K562 (cell line): ENCODE data around the gene CSF2. TPM values are rescaled to one million over a fixed set of nuclear protein-coding genes. Genes with fewer than 3 reads are reported as not detected.

Experiments
- ATAC-seq: fragments of 200-7000 bp; cut with Tn5 transposase; 3 replicates; pipeline ENCODE4 v1.9.1; 2020; ENCODE audit warnings: moderate library complexity
- BruUV-seq: library from RNA; stranded (reverse); fragments of 400-500 nt; replicated peaks from 2 replicates; lab custom pipeline; 2021; lab: Mats Ljungman, UMichigan
- CTCF ChIA-PET: fragments of 300-600 bp; formaldehyde crosslinking; extraction: SDS; loops from one replicate; lab custom pipeline; 2021; ENCODE audit warnings: low intra/inter-chr PET ratio; lab: Yijun Ruan, JAX
- POLR2A ChIA-PET: fragments of 300-600, 350-650 bp; sonication (Branson Sonifier 250); formaldehyde crosslinking; extraction: SDS; loops from one replicate; lab custom pipeline; 2021; ENCODE audit warnings: antibody characterized with exemption, inconsistent platforms; lab: Yijun Ruan, JAX
- DNase-seq, 4 experiments: peaks; one replicate each; pipeline versions ENCODE4 v3.0.0 to v3.0.0-alpha.2; 2011 to 2018; ENCODE audit warnings: low spot score in 3 of 4, mixed read lengths in 3 of 4; ENCODE audit errors: extremely low read depth in 1 of 4
- FAIRE-seq: peaks from 2 replicates; lab custom pipeline; 2011; peaks lifted over from hg19 to GRCh38; lab: Jason Lieb, UNC
- H2AFZ ChIP-seq: 2 replicates; pipeline ENCODE4 v1.6.0; 2011; ENCODE audit warnings: low read depth, low read length, control low read depth, inconsistent platforms
- H3K27ac ChIP-seq: fragments of 200-600 bp; 3 replicates; pipeline ENCODE4 v1.8.0; 2011; ENCODE audit warnings: low read depth, mild to moderate bottlenecking, control low read depth, inconsistent platforms, low read length, moderate library complexity, mixed read lengths; ENCODE audit errors: extremely low read depth
- H3K27me3 ChIP-seq, 2 experiments: fragments of 300-600 bp in 1 of 2; 2 replicates in 1 of 2; 3 replicates in 1 of 2; pipeline versions ENCODE4 v1.6.0 to v1.8.0; 2011; ENCODE audit warnings: inconsistent platforms in 2 of 2, low read length in 2 of 2, mild to moderate bottlenecking in 1 of 2, mixed read lengths in 1 of 2, moderate library complexity in 1 of 2; ENCODE audit not compliant: control insufficient read depth in 2 of 2, insufficient read depth in 2 of 2
- H3K36me3 ChIP-seq: fragments of 300-600 bp; 3 replicates; pipeline ENCODE4 v1.8.0; 2011; ENCODE audit warnings: mild to moderate bottlenecking, low read length, inconsistent platforms; ENCODE audit not compliant: control insufficient read depth, insufficient read depth
- H3K4me1 ChIP-seq, 2 experiments: fragments of 200-600 bp in 1 of 2; replicated peaks in 1 of 2; 2 replicates in 1 of 2; 3 replicates in 1 of 2; pipeline versions ENCODE4 v1.5.1 to v1.8.0; 2011; ENCODE audit warnings: inconsistent platforms in 2 of 2, low read length in 2 of 2, mild to moderate bottlenecking in 1 of 2, mixed read lengths in 1 of 2, moderate library complexity in 1 of 2; ENCODE audit not compliant: control insufficient read depth in 2 of 2, insufficient read depth in 2 of 2
- H3K4me2 ChIP-seq: 2 replicates; pipeline ENCODE4 v1.6.1; 2011; ENCODE audit warnings: low read length, control low read depth, inconsistent platforms, mixed read lengths; ENCODE audit not compliant: insufficient read depth
- H3K4me3 ChIP-seq: fragments of 200-600 bp; sonication (generic), shearing (Covaris generic); 2 replicates; pipeline ENCODE4 v1.5.1; 2016; ENCODE audit warnings: control low read depth, inconsistent platforms
- H3K79me2 ChIP-seq: fragments of 200-600 bp; 3 replicates; pipeline ENCODE4 v1.8.0; 2011; ENCODE audit warnings: low read length, inconsistent platforms; ENCODE audit not compliant: control insufficient read depth, insufficient read depth
- H3K9ac ChIP-seq, 2 experiments: 2 replicates each; pipeline versions ENCODE4 v1.6.0 to v1.6.1; 2011; ENCODE audit warnings: low read depth in 2 of 2, low read length in 2 of 2, control low read depth in 1 of 2, inconsistent platforms in 1 of 2, mild to moderate bottlenecking in 1 of 2, mixed read lengths in 1 of 2; ENCODE audit not compliant: insufficient read depth in 1 of 2
- H3K9me1 ChIP-seq: one replicate; pipeline ENCODE4 v1.6.0; 2011; ENCODE audit warnings: inconsistent platforms, mild to moderate bottlenecking, low read length, moderate library complexity; ENCODE audit not compliant: control insufficient read depth, insufficient read depth
- H3K9me3 ChIP-seq: replicated peaks from 2 replicates; pipeline ENCODE4 v1.5.1; 2011; ENCODE audit warnings: low read depth, low read length, inconsistent platforms; ENCODE audit not compliant: control insufficient read depth, insufficient read depth
- H4K20me1 ChIP-seq: replicated peaks from 2 replicates; pipeline ENCODE4 v1.6.1; 2011; ENCODE audit warnings: low read length, inconsistent platforms, mixed read lengths; ENCODE audit not compliant: control insufficient read depth, insufficient read depth
- LARP7 ChIP-seq: fragments of 450-650 bp; IDR thresholded peaks from 2 replicates; pipeline ENCODE4 v1.6.1; 2016
- ZNF24 ChIP-seq: fragments of 450-650 bp; IDR thresholded peaks from 2 replicates; pipeline ENCODE4 v1.6.1; 2016
- ZNF3 ChIP-seq: fragments of 250-450 bp; sonication (Bioruptor Pico); IDR thresholded peaks from 2 replicates; pipeline ENCODE4 v1.5.0; 2021; ENCODE audit warnings: mild to moderate bottlenecking, moderate library complexity
- ZNF583 ChIP-seq: fragments of 250-450 bp; sonication (Bioruptor Pico); IDR thresholded peaks from 2 replicates; pipeline ENCODE4 v1.4.0; 2020
- ZNF740 ChIP-seq, 3 experiments: fragments of 200-800 bp in 1 of 3; sonication (Bioruptor generic) in 1 of 3; sonication (generic) in 1 of 3; formaldehyde crosslinking in 1 of 3; IDR thresholded peaks; 2 replicates each; pipeline versions ENCODE4 v1.6.1 to v1.8.0; 2016 to 2022; ENCODE audit warnings: mild to moderate bottlenecking in 2 of 3, missing compliant biosample characterization in 2 of 3, missing genetic modification characterization in 2 of 3, missing genetic modification reagents in 1 of 3
- WGBS: fragments of 100-300 bp; shearing (Covaris generic); methylation state at CpG from one replicate; pipeline ENCODE4 v1.1.6; 2016; ENCODE audit warnings: low coverage, mixed read lengths; ENCODE audit not compliant: insufficient coverage; ENCODE audit errors: missing lambda C conversion rate; 5-methylcytosine and 5-hydroxymethylcytosine counted together
- in situ Hi-C: fragments of 300-500 bp; cut with MboI; formaldehyde crosslinking; loops from 4 replicates; pipeline ENCODE4 v1.15.0; 2018; ENCODE audit warnings: inconsistent platforms, mixed read lengths
- intact Hi-C: fragments of 100-400 bp; cut with micrococcal nuclease; formaldehyde crosslinking; loops from 2 replicates; pipeline ENCODE4 v1.14.2; 2022
- polyA plus RNA-seq, 8 experiments: library from polyadenylated mRNA; depleted of rRNA in 4 of 8; stranded (reverse) in 5 of 8; unstranded in 3 of 8; fragments of >200 nt; fragmentation: Nextera tagmentation in 2 of 8; fragmentation: Illumina TruSeq in 1 of 8; extraction: Ambion mirVana in 2 of 8; extraction: Trizol in 1 of 8; gene quantifications; 2 replicates each; pipeline versions ENCODE4 v1.2.1 to v1.2.3, GENCODE V29; 2011 to 2014; ENCODE audit warnings: inconsistent platforms in 1 of 8, missing spikeins in 1 of 8
- total RNA-seq, 7 experiments: library from RNA; depleted of rRNA in 6 of 7; stranded (reverse); fragments of >200 nt in 6 of 7; fragmentation: Illumina TruSeq in 2 of 7; extraction: Trizol in 2 of 7; gene quantifications; 2 replicates each; pipeline versions ENCODE4 v1.2.1 to v1.2.3, GENCODE V29; 2011 to 2021; ENCODE audit warnings: low replicate concordance in 1 of 7

CSF2 gene
- total and polyA plus RNA-seq, 9 of the 15 experiments (the other 6 are each of a cell fraction or from before 2014, with no cell fraction given), result 0.25 to 0.29 TPM; not detected in 7

DNA sequence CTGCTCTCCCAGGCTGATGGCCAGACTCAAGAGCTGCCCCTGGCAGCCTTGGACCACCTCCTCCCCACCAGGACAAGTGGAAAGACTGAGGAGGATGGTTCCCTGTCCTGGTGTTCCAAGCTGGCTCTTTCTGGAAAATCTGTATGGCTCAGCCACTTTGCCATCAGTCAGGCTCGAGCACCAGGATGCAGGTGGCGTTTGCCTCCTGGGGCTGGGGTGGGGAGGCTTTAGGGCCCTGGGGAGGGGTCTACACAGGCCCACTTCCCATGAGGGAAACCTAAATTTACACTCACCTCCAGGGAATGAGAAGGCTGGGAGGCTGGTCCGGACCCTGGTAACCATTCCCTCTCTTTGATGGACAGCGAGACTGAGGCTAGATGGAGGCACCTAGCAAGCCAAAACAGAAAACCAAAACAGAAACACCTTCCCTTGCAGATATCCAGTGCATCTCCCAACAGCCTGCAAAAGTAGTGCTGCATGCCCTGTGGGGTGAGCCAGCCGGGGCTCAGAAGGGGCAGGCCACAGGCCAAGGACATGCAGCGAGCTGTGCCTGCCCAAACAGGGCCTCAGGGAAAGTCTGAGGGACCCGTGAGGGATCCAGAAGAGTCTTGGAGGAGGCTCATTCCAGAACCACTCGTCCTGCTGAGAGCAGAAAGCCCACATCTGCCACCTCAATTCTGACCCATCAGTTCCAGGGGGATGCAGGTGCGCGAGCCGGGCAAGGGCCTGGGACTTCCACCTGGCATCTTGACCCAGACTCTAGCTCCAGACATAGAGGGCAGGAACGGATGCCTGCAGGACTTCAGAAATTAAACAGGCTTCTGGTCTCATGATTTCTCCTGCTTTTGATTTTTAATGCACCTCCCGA lies 5.4 kb upstream of the CSF2 start:
- intact Hi-C loops (loop anchor here (5.0 to 10.0 kb wide), 2 partner anchors 169 to 317 kb away; no protein-coding TSS in a partner anchor), in situ Hi-C loops (loop anchor here (5.0 to 25.0 kb wide), 4 partner anchors 109 to 429 kb away; no protein-coding TSS in a partner anchor)
- no TSS peak for BruUV-seq
- H3K4me1 ChIP-seq, result peaks cover 27 to 45% of the 10 kb centered on the region in 2 experiments
- POLR2A ChIA-PET, result interaction anchor here (0.6 kb wide), 1 partner anchor 197 kb away, joined by 4 read pairs; no protein-coding TSS in a partner anchor
- no peak overlapping the region for H3K4me3 ChIP-seq
- H3K36me3 ChIP-seq, result no peaks in the 10 kb centered on the region
- no peak overlapping the region for H3K27ac ChIP-seq
- no peak for TF ChIP-seq ZNF3 (CRISPR knock-in tag)
- TF ChIP-seq ZNF740 (CRISPR knock-in tag; IDR thresholded peaks at IDR 0.05), result no peak
- no peak for TF ChIP-seq ZNF740 (tag; IDR thresholded peaks at IDR 0.05)
- no peak for TF ChIP-seq ZNF583 (CRISPR knock-in tag)
- TF ChIP-seq LARP7, result no peak
- no peak for TF ChIP-seq ZNF24
- TF ChIP-seq, all 486 proteins: peak for 0
- no peak for DNase-seq
- no peaks in the 10 kb centered on the region for H3K9me3 ChIP-seq
- no peaks in the 10 kb centered on the region for H3K27me3 ChIP-seq
- no peak overlapping the region for H2AFZ ChIP-seq
- H3K9me1 ChIP-seq, result no peaks in the 10 kb centered on the region
- ATAC-seq, result no peak
- H3K4me2 ChIP-seq, result no peak overlapping the region
- no peak for FAIRE-seq
- H4K20me1 ChIP-seq, result no peaks in the 10 kb centered on the region
- WGBS, result 79% methylated on average over 10 of the region's 13 CpGs
- CTCF ChIA-PET, result no interaction called here
- no peaks in the 10 kb centered on the region for H3K79me2 ChIP-seq
- 0 out of 4 replicates have a peak overlapping the region, but pooled peaks of 1 of the 2 experiments have one; percentile 37 for H3K9ac ChIP-seq
